ENCODE measurements around the gene CD247.

Gene CD247

GRCh38 chr1:167517535-167518330, 596 bp downstream of the CD247 start:
- no peak for TF ChIP-seq EZH2phosphoT487 (IDR thresholded peaks at IDR 0.05; ENCODE audit: borderline replicate concordance)
- TF ChIP-seq CTCF (conservative IDR thresholded peaks at IDR 0.05; ENCODE audit: low read length) = 0 out of 2 replicates have a peak, but pooled peaks have one; percentile 5
- no peaks in the 10 kb centered on the region for H3K36me3 ChIP-seq (ENCODE audit: insufficient read depth, low read length)
- H3K4me2 ChIP-seq (ENCODE audit: low read depth, low read length, poor library complexity, severe bottlenecking) = peak overlapping the region; percentile 94
- no peaks in the 10 kb centered on the region for H3F3A ChIP-seq (ENCODE audit: low read depth)
- no peaks in the 10 kb centered on the region for H3K9me3 ChIP-seq (ENCODE audit: insufficient read depth, low read depth, low read length)
- H2AFZ ChIP-seq (ENCODE audit: low read length) = peak overlapping the region; percentile 90
- peaks cover 37% of the 10 kb centered on the region for H4K20me1 ChIP-seq (ENCODE audit: insufficient read depth, low read length, poor library complexity, severe bottlenecking)
- H3K4me3 ChIP-seq (ENCODE audit: low read length, poor library complexity, severe bottlenecking) = peak overlapping the region; percentile 92
- H3K9me2 ChIP-seq (replicated peaks; ENCODE audit: low read depth, low read length) = no peaks in the 10 kb centered on the region
- H3K9ac ChIP-seq (ENCODE audit: low read depth, low read length, poor library complexity, severe bottlenecking) = peak overlapping the region; percentile 95
- no peaks in the 10 kb centered on the region for H3K27me3 ChIP-seq (ENCODE audit: insufficient read depth, low read length, poor library complexity, severe bottlenecking)
- H3K4me1 ChIP-seq (ENCODE audit: insufficient read depth, low read length, poor library complexity, severe bottlenecking) = peaks cover 49% of the 10 kb centered on the region
- H3K79me2 ChIP-seq (ENCODE audit: insufficient read depth, low read length) = peaks cover 57% of the 10 kb centered on the region

- H3K4me1 ChIP-seq (ENCODE audit: insufficient read depth, low read length, poor library complexity, severe bottlenecking) = peaks cover 59% of the 10 kb centered on the region
- no peaks in the 10 kb centered on the region for H3F3A ChIP-seq (ENCODE audit: low read depth)
- no peaks in the 10 kb centered on the region for H3K9me3 ChIP-seq (ENCODE audit: insufficient read depth, low read depth, low read length)
- TF ChIP-seq EZH2phosphoT487 (IDR thresholded peaks at IDR 0.05; ENCODE audit: borderline replicate concordance) = no peak
- TF ChIP-seq CTCF (conservative IDR thresholded peaks at IDR 0.05; ENCODE audit: low read length) = 0 out of 2 replicates have a peak, but pooled peaks have one; percentile 15
- H3K79me2 ChIP-seq (ENCODE audit: insufficient read depth, low read length) = peaks cover 67% of the 10 kb centered on the region
- H3K27me3 ChIP-seq (ENCODE audit: insufficient read depth, low read length, poor library complexity, severe bottlenecking) = no peaks in the 10 kb centered on the region
- H3K36me3 ChIP-seq (ENCODE audit: insufficient read depth, low read length) = no peaks in the 10 kb centered on the region
- no peaks in the 10 kb centered on the region for H3K9me2 ChIP-seq (replicated peaks; ENCODE audit: low read depth, low read length)
- peak overlapping the region; percentile 92 for H3K4me3 ChIP-seq (ENCODE audit: low read length, poor library complexity, severe bottlenecking)
- H3K4me2 ChIP-seq (ENCODE audit: low read depth, low read length, poor library complexity, severe bottlenecking) = peak overlapping the region; percentile 94
- H3K9ac ChIP-seq (ENCODE audit: low read depth, low read length, poor library complexity, severe bottlenecking) = peak overlapping the region; percentile 95
- peaks cover 47% of the 10 kb centered on the region for H4K20me1 ChIP-seq (ENCODE audit: insufficient read depth, low read length, poor library complexity, severe bottlenecking)
- H2AFZ ChIP-seq (ENCODE audit: low read length) = peak overlapping the region; percentile 90
Observed at GRCh38 chr1:167516404-167517388, 1.6 kb downstream of the CD247 start.

GRCh38 chr1:167515893-167516321, 2.4 kb downstream of the CD247 start:
- peak overlapping the region; percentile 92 for H3K4me3 ChIP-seq (ENCODE audit: low read length, poor library complexity, severe bottlenecking)
- H3K9me2 ChIP-seq (replicated peaks; ENCODE audit: low read depth, low read length) = no peaks in the 10 kb centered on the region
- H3K27me3 ChIP-seq (ENCODE audit: insufficient read depth, low read length, poor library complexity, severe bottlenecking) = no peaks in the 10 kb centered on the region
- H3K4me1 ChIP-seq (ENCODE audit: insufficient read depth, low read length, poor library complexity, severe bottlenecking) = peaks cover 67% of the 10 kb centered on the region
- peaks cover 75% of the 10 kb centered on the region for H3K79me2 ChIP-seq (ENCODE audit: insufficient read depth, low read length)
- peaks cover 55% of the 10 kb centered on the region for H4K20me1 ChIP-seq (ENCODE audit: insufficient read depth, low read length, poor library complexity, severe bottlenecking)
- peak overlapping the region; percentile 94 for H3K4me2 ChIP-seq (ENCODE audit: low read depth, low read length, poor library complexity, severe bottlenecking)
- no peaks in the 10 kb centered on the region for H3F3A ChIP-seq (ENCODE audit: low read depth)
- no peaks in the 10 kb centered on the region for H3K36me3 ChIP-seq (ENCODE audit: insufficient read depth, low read length)
- no peaks in the 10 kb centered on the region for H3K9me3 ChIP-seq (ENCODE audit: insufficient read depth, low read depth, low read length)
- TF ChIP-seq CTCF (conservative IDR thresholded peaks at IDR 0.05; ENCODE audit: low read length) (no peak), EZH2phosphoT487 (IDR thresholded peaks at IDR 0.05; ENCODE audit: borderline replicate concordance) (no peak)
- H2AFZ ChIP-seq (ENCODE audit: low read length) = no peak overlapping the region
- peak overlapping the region; percentile 95 for H3K9ac ChIP-seq (ENCODE audit: low read depth, low read length, poor library complexity, severe bottlenecking)
